ENCODE data around the gene HSH2D.

Gene HSH2D

GRCh38 chr19:16207490-16208025 is 64.1 kb downstream of the HSH2D start:
- H3K27me3 ChIP-seq (ENCODE audit: insufficient read depth, poor library complexity, severe bottlenecking): no peaks in the 10 kb centered on the region
- peaks cover 56% of the 10 kb centered on the region for H3K36me3 ChIP-seq (ENCODE audit: low read depth)
- no peak overlapping the region for H3K27ac ChIP-seq (ENCODE audit: poor library complexity, severe bottlenecking)
- no peak overlapping the region for H3K4me3 ChIP-seq (ENCODE audit: severe bottlenecking)
- TF ChIP-seq CTCF (IDR thresholded peaks at IDR 0.05; ENCODE audit: poor library complexity, severe bottlenecking): no peak
- H3K9me3 ChIP-seq (ENCODE audit: severe bottlenecking): no peaks in the 10 kb centered on the region
- DNase-seq (ENCODE audit: low spot score) (no peak), ATAC-seq (ENCODE audit: low read depth) (no peak)
- H3K4me1 ChIP-seq (ENCODE audit: insufficient read depth, poor library complexity, severe bottlenecking): no peaks in the 10 kb centered on the region
